ENCODE results near the gene LRRTM2. TPM values are rescaled to one million over a fixed set of nuclear protein-coding genes. Genes with fewer than 3 reads are reported as not detected.
A peak's percentile ranks its signal among the peaks of the same experiment; 100 is the strongest.

LRRTM2 gene
- total RNA-seq, 1 donor from 2014 or later: not detected

GRCh38 chr5:138872841-138873465 lies 2.2 kb downstream of the LRRTM2 start:
- H3K4me3 Mint-ChIP-seq: peak overlapping the region; percentile 39
- peak overlapping the region; percentile 64 for H3K27ac Mint-ChIP-seq
- no peak for DNase-seq (ENCODE audit: low spot score)
- H3K27me3 ChIP-seq: no peaks in the 10 kb centered on the region
- H3F3A ChIP-seq (ENCODE audit: low read depth): peaks cover 30% of the 10 kb centered on the region
- no peak overlapping the region for H2AFZ ChIP-seq (replicated peaks)
- peaks cover 3% of the 10 kb centered on the region for H3K36me3 Mint-ChIP-seq
- peaks cover 5% of the 10 kb centered on the region for H3K27me3 Mint-ChIP-seq (ENCODE audit: insufficient read depth, low read depth)
- H3K9me3 Mint-ChIP-seq: no peaks in the 10 kb centered on the region
- H3K4me2 ChIP-seq: no peak overlapping the region
- H3K4me1 ChIP-seq: peaks cover 66% of the 10 kb centered on the region
- no peak overlapping the region for H3K4me3 ChIP-seq
- peaks cover 93% of the 10 kb centered on the region for H3K79me2 ChIP-seq (ENCODE audit: low read depth)
- H4K20me1 ChIP-seq (ENCODE audit: low read depth): peaks cover 68% of the 10 kb centered on the region
- H3K36me3 ChIP-seq: no peaks in the 10 kb centered on the region
- no peak overlapping the region for H3K9ac ChIP-seq
- H3K27ac ChIP-seq: no peak overlapping the region
- H3K9me3 ChIP-seq (ENCODE audit: low read depth): no peaks in the 10 kb centered on the region
- H3K4me1 Mint-ChIP-seq: peaks cover 72% of the 10 kb centered on the region
- TF ChIP-seq EZH2phosphoT487 (IDR thresholded peaks at IDR 0.05) (no peak), EZH2 (IDR thresholded peaks at IDR 0.05) (no peak), CTCF (IDR thresholded peaks at IDR 0.05) (no peak)

- Histone ChIP-seq H3K4me1 (peaks cover 64% of the 10 kb centered on the region), H3K36me3 (no peaks in the 10 kb centered on the region), H3K27me3 (no peaks in the 10 kb centered on the region), H3F3A (ENCODE audit: low read depth) (peaks cover 30% of the 10 kb centered on the region), H3K9ac (no peak overlapping the region), H3K27ac (peak overlapping the region; percentile 54), H4K20me1 (ENCODE audit: low read depth) (peaks cover 74% of the 10 kb centered on the region), H3K4me2 (peak overlapping the region; percentile 62), H3K9me3 (ENCODE audit: low read depth) (no peaks in the 10 kb centered on the region), H3K4me3 (no peak overlapping the region), H2AFZ (replicated peaks) (no peak overlapping the region), H3K79me2 (ENCODE audit: low read depth) (peaks cover 93% of the 10 kb centered on the region)
- Mint-ChIP-seq H3K9me3 (no peaks in the 10 kb centered on the region), H3K27ac (no peak overlapping the region), H3K27me3 (ENCODE audit: insufficient read depth, low read depth) (no peaks in the 10 kb centered on the region), H3K36me3 (peaks cover 6% of the 10 kb centered on the region), H3K4me3 (no peak overlapping the region), H3K4me1 (peaks cover 71% of the 10 kb centered on the region)
- peak; percentile 18 for DNase-seq (ENCODE audit: low spot score)
- TF ChIP-seq EZH2phosphoT487 (IDR thresholded peaks at IDR 0.05) (no peak), EZH2 (IDR thresholded peaks at IDR 0.05) (no peak), CTCF (IDR thresholded peaks at IDR 0.05) (no peak)
Measured at GRCh38 chr5:138870611-138871010, 4.5 kb downstream of the LRRTM2 start.

GRCh38 chr5:138869763-138870500 lies 5.2 kb downstream of the LRRTM2 start:
- Mint-ChIP-seq H3K9me3 (no peaks in the 10 kb centered on the region), H3K4me1 (peaks cover 65% of the 10 kb centered on the region), H3K36me3 (peaks cover 11% of the 10 kb centered on the region), H3K27me3 (ENCODE audit: insufficient read depth, low read depth) (no peaks in the 10 kb centered on the region), H3K4me3 (no peak overlapping the region), H3K27ac (peak overlapping the region; percentile 52)
- Histone ChIP-seq H3K4me3 (no peak overlapping the region), H3K9me3 (ENCODE audit: low read depth) (no peaks in the 10 kb centered on the region), H2AFZ (replicated peaks) (no peak overlapping the region), H3K36me3 (no peaks in the 10 kb centered on the region), H3K4me1 (peaks cover 57% of the 10 kb centered on the region), H3K27me3 (no peaks in the 10 kb centered on the region), H3K27ac (peak overlapping the region; percentile 54), H3F3A (ENCODE audit: low read depth) (peaks cover 27% of the 10 kb centered on the region), H3K4me2 (peak overlapping the region; percentile 62), H3K79me2 (ENCODE audit: low read depth) (peaks cover 93% of the 10 kb centered on the region), H3K9ac (no peak overlapping the region), H4K20me1 (ENCODE audit: low read depth) (peaks cover 67% of the 10 kb centered on the region)
- TF ChIP-seq EZH2 (IDR thresholded peaks at IDR 0.05): no peak
- TF ChIP-seq EZH2phosphoT487 (IDR thresholded peaks at IDR 0.05): no peak
- no peak for TF ChIP-seq CTCF (IDR thresholded peaks at IDR 0.05)
- no peak for DNase-seq (ENCODE audit: low spot score)

Data from neural progenitor cell (in vitro differentiated cells).